ENCODE measurements around the gene IGF2.

Gene IGF2

DNA sequence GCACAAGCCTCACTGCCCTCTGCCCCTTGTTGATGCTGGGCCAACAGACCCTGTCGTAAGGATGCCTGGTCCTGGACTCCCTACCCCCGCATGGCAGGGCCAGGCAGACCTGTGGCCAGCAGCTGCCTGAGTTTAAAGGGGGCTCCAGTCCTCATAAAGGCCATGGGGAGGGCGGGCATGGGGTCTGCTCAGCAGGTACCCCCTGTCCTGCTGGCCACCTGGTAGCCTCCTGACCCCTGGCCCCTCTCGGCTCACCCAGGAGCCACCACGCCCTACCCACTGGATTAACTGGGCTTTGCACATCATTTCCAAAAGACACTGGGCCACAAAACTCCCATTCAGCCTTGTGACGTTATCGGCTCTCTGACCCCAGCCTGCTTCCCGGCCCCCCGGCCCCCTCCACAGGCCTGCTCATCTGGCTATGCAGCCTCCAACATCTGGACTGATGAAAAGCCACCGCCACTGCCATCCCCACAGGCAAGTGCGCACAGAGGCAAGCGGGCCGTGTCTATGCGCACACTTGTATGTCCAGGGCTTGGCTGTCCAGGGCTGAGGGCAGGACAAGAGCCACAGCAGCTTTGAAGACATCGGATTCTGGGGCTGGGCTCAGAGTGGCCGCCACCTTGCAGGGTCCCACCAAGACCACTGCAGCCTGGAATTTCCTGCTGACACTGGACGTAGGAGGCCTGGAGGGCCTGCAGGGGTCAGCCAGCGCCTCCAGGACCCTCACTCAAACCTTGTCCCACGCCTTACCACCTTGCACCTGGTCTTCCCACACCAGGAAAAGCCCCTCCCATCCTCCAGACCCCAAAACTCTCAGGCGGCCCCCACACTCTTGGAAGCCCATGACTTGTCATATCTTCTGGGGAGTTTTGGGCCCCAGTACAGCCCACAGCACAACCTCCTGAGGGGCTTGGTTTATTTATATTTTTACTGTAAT is 48.7 kb downstream of the IGF2 start:
- no peak for DNase-seq

DNA sequence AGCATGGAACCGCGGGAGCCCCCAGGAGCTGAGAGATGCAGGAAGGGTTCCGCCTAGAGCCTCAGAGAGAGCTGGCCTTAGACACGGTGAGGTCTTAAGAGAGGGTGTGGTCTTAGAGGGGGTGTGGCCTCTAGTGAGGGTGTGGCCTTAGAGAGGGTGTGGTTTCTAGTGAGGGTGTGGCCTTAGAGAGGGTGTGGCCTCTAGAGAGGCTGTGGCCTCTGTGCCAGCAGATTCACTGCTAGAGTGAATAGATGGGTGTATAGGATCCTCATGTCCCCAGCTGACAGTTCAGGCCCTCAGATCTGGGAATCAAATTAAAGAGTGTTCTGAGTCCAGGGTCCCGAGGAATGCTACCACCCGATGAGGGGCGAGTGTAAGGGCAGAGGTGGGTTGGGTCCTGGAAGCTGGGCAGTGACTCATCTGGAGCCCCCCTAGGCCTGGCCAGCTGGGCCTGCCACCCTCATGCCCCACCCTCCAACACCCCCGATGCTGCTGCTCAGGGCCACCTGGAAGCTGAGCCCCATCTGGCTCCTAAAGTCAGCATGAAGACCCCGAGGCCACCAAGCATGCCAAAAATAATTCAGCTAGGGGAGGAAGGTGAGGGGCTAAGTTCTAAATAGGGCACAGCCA is 49.5 kb downstream of the IGF2 start:
- peak; percentile 38 to 43 for DNase-seq

DNA sequence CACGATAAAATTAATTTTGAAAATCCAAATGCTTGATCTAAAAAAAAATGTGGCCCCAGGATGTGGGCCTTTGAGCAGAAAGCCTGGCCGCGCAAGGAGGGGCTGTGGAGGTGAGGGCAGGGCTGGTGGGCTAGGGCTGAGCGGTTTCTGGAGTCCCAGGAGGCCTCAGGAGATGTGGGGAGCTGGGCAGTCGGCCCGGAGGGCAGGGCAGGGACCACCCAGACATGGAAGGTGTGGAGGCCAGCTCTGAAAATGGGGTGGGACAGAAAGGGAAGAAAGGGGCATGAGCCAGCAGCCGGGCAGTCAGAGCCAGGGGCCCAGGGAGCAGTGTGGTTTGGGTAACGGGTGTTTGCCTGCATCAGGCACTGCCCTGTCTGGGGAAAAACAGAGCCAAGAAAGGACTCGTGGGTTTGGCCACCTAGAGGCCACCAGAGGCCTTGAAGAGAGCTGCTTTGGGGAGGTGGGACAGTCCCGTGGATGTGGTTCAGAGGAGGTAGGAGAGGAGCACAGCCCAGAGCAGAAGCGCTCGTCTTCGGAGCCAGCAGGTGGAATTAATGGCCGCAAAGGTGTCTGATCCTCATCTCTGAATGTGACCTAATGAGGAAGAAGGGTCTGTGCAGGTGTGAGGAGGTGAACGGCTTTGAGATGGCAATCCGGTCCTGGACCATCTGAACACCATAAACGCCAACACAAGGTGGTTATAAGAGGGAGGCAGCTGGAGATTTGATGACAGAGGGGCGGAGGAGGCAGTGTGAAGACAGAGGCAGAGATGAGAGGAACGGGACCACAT is 50.2 kb downstream of the IGF2 start:
- no peak for DNase-seq

DNA sequence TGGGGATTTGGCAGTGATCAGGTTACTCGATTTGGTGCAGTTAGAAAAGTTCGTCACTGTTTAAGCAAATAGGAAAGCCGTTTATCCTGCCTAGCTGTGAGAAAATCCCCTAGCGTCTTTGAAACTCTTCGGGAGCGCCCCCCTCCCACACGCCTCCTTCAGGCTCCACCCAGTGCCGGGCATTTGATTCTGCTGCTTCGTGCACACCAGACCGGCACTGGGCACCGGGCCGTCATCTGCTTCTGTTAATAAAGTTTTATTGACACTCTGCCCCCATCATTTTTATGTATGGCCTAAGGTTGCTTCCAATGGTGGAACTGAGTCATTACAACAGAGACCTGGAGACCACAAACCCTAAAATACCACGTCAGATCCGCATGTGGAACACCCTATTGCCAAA is 50.9 kb downstream of the IGF2 start:
- no peak for DNase-seq

DNA sequence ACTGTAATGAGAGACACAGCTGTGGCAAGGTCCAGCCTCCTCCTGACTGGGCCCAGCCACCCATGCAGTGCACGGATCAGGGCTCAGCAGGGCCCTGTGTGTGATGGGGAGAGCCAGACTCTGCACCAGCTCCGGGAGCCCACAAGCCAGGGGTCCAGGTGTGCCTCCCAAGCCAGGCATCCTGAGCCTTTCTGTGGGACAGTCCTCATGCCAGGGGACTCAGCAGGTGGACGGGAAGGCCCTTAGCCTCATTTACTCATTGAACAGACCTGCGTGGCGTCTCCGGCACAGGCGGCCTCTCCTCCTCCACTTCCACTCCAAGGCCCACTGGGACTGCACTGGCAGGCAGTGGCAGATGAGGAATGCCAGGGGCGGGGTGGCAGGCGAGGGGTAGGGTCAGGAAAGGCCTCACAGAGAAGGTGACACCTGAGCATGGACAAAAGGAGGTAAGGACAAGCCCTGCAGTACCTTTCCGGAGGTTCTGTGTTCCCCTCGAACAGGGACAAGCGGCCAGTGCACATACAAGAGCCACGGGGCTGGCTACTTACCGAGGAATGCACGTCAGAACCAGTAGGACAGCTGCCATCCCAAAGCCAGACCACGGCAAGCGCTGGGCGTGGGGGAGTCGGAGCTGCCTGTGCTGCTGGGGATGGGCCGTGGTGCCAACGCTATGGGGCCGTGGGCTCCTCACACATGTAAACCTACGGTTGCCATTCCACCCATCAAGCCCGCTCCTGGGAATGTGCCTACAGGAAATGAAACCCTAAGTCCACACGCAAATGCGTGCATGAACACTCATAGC is 52.7 kb downstream of the IGF2 start:
- DNase-seq = peak in 1 of 2 donors; percentile 11

DNA sequence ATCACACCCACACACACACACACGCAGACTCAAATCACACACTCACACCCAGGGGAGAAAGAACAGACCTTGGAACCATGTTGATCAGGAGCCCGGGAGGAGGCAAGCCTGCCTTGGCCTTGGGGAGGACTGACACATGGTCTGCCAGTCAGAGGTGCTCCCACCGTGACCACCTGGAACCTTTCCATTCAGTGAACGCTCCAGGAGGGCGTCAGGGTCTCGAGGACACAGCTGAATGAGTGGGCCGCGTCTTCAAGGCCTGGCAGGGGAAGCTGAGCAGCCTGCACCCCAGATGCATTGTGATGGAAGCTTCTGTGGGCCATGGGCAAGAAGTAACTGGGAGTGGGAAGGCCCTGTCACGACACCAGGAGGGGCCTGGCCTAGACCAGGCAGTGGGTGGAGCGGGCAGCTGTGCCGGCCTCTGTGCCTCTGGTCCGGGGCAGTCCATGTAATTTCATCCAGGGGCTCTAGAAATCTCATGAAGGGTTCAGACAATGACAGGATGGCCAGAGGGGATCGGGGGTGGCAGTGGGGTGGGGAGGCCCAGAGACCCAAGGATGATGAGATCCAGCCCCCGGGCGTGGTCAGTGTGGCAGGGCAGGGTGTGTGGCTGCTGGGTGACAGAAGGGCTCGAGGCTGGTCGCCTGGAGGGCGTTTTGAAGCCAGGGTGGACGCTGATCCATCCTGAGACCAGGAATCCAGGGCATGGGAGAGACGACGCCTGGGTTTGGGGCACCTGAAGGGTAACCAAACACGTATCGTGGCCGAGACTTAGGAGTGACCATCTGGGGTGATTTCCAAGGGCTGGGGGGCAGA is 53.7 kb downstream of the IGF2 start:
- peak in 1 of 2 donors; percentile 14 for DNase-seq

DNA sequence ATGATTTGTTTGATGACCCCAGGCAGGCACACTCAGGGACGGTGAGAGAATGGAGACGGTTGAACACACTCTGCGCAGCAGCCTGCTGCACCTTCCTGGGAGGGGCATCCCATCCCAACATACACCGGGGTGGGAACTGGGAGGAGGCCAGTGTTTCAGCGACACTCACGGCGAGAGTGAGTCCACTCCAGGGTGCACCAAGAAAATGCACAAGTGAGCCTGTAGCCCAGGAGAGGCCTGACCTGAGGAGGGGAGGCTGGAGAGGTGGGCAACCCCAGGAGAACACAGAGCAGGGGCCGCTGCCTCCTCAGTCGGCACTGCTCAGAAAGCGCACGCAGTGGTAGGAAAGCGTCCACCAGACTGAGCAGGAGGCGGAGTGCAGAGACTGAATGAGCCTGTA is 54.5 kb downstream of the IGF2 start:
- DNase-seq = no peak

Measured in stimulated activated CD4-positive, alpha-beta T cell treated with anti-CD3 and anti-CD28 coated beads, Interleukin-2, amount 100 ng/mL, for 24 hours (primary cell).